ENCODE results near the gene PSMD14. TPM values are rescaled to one million over a fixed set of nuclear protein-coding genes. Genes with fewer than 3 reads are reported as not detected.

PSMD14 gene
- total RNA-seq, 1 experiment from 2014 or later: 118 TPM

- ChIA-PET CTCF (no interaction called here), POLR2A (no interaction called here), RAD21 (ENCODE audit: low non-redundant PET in 1 of 2, low total read pairs in 2 of 2, uncharacterized antibody in 2 of 2, unreplicated experiment in 2 of 2) (no interaction called here)
- H4K20me1 ChIP-seq (ENCODE audit: insufficient read depth): no peaks in the 10 kb centered on the region
- no TSS peak for BruUV-seq (replicated peaks)
- no peaks in the 10 kb centered on the region for H3K9me3 ChIP-seq (ENCODE audit: control insufficient read depth in 1 of 2, insufficient read depth in 1 of 2, low read depth in 1 of 2, low read length in 2 of 2)
- no peaks in the 10 kb centered on the region for H3K4me1 ChIP-seq (ENCODE audit: control insufficient read depth in 1 of 2, insufficient read depth in 2 of 2, low read length in 2 of 2)
- no peak overlapping the region for H3K4me3 ChIP-seq (replicated peaks in 1 of 2; ENCODE audit: low read depth in 1 of 2, low read length in 2 of 2)
- no peak overlapping the region for H3K27ac ChIP-seq (ENCODE audit: low read depth, low read length)
- H3K36me3 ChIP-seq (ENCODE audit: control insufficient read depth in 1 of 2, insufficient read depth in 2 of 2, low read length in 2 of 2): peaks cover 2% of the 10 kb centered on the region in 2 experiments; a peak in 3 of 4 replicates
- H3K79me2 ChIP-seq (ENCODE audit: insufficient read depth, low read length): peaks cover 59% of the 10 kb centered on the region
- H3K27me3 ChIP-seq (ENCODE audit: insufficient read depth, low read length): no peaks in the 10 kb centered on the region
- no peak for ATAC-seq
- no peak overlapping the region for H2AFZ ChIP-seq (ENCODE audit: low read depth, low read length, poor library complexity, severe bottlenecking)
- DNase-seq (ENCODE audit: low read depth, low spot score): no peak
- H3K4me2 ChIP-seq (ENCODE audit: low read length): no peak overlapping the region
- H3K9me2 ChIP-seq (ENCODE audit: insufficient read depth): no peaks in the 10 kb centered on the region
- intact Hi-C loops (cut with micrococcal nuclease): no loop called here
- no peak overlapping the region for H3K9ac ChIP-seq (ENCODE audit: low read length)
- TF ChIP-seq, protein P1, sequence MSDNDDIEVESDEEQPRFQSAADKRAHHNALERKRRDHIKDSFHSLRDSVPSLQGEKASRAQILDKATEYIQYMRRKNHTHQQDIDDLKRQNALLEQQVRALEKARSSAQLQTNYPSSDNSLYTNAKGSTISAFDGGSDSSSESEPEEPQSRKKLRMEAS (IDR thresholded peaks at IDR 0.05): no peak
- TF ChIP-seq YY1 (IDR thresholded peaks at IDR 0.05; ENCODE audit: extremely low read depth, insufficient replicate concordance, low read depth, low read length) (no peak), FOSL1 (IDR thresholded peaks at IDR 0.05; ENCODE audit: low read depth) (no peak), CEBPB (IDR thresholded peaks at IDR 0.05; ENCODE audit: low read depth) (no peak), ELF1 (IDR thresholded peaks at IDR 0.05; ENCODE audit: borderline replicate concordance, low read depth) (no peak), JUND (IDR thresholded peaks at IDR 0.05) (no peak), EZH2 (IDR thresholded peaks at IDR 0.05) (no peak), ZFX (IDR thresholded peaks at IDR 0.05) (no peak), EZH2phosphoT487 (IDR thresholded peaks at IDR 0.05; ENCODE audit: borderline replicate concordance) (no peak), EGR1 (IDR thresholded peaks at IDR 0.05; ENCODE audit: low read depth) (no peak), POLR2AphosphoS5 (IDR thresholded peaks at IDR 0.05; ENCODE audit: low read depth, low read length) (no peak), RAD21 (IDR thresholded peaks at IDR 0.05; ENCODE audit: low read depth) (no peak)
- TF ChIP-seq, protein P2, sequence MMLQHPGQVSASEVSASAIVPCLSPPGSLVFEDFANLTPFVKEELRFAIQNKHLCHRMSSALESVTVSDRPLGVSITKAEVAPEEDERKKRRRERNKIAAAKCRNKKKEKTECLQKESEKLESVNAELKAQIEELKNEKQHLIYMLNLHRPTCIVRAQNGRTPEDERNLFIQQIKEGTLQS (IDR thresholded peaks at IDR 0.05): no peak
- TF ChIP-seq, protein P3, sequence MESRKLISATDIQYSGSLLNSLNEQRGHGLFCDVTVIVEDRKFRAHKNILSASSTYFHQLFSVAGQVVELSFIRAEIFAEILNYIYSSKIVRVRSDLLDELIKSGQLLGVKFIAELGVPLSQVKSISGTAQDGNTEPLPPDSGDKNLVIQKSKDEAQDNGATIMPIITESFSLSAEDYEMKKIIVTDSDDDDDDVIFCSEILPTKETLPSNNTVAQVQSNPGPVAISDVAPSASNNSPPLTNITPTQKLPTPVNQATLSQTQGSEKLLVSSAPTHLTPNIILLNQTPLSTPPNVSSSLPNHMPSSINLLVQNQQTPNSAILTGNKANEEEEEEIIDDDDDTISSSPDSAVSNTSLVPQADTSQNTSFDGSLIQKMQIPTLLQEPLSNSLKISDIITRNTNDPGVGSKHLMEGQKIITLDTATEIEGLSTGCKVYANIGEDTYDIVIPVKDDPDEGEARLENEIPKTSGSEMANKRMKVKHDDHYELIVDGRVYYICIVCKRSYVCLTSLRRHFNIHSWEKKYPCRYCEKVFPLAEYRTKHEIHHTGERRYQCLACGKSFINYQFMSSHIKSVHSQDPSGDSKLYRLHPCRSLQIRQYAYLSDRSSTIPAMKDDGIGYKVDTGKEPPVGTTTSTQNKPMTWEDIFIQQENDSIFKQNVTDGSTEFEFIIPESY (IDR thresholded peaks at IDR 0.05; ENCODE audit: extremely low read depth, insufficient replicate concordance, low read length): no peak
Observed at GRCh38 chr2:161381546-161381945, 73.3 kb downstream of the PSMD14 start.

Data from HCT116 (cell line).